Neural cell (in vitro differentiated cells): Measurements from ENCODE around the gene PDIA3.

Source experiments
- EZH2 ChIP-seq: fragments of 200-600, 300-800 bp; shearing (Covaris generic), sonication (generic); IDR thresholded peaks from 2 replicates; pipeline ENCODE4 v1.6.1; 2014; ENCODE audit warnings: antibody characterized with exemption, low read length, borderline replicate concordance, mild to moderate bottlenecking; ENCODE audit not compliant: insufficient read depth, poor library complexity, severe bottlenecking
- MXI1 ChIP-seq: fragments of 450-650 bp; conservative IDR thresholded peaks from 2 replicates; pipeline ENCODE4 v1.6.1; 2014; ENCODE audit warnings: antibody characterized with exemption, mild to moderate bottlenecking; ENCODE audit not compliant: poor library complexity, severe bottlenecking
- POLR2AphosphoS5 ChIP-seq: IDR thresholded peaks from 2 replicates; pipeline ENCODE4 v1.6.1; 2012
- TF ChIP-seq, protein P1 (sequence below): fragments of 450-650 bp; IDR thresholded peaks from 2 replicates; pipeline ENCODE4 v1.5.1; 2014; ENCODE audit warnings: antibody characterized with exemption, mild to moderate bottlenecking, moderate library complexity; ENCODE audit not compliant: poor library complexity, severe bottlenecking

- no peak for TF ChIP-seq POLR2AphosphoS5
- TF ChIP-seq, protein P1, sequence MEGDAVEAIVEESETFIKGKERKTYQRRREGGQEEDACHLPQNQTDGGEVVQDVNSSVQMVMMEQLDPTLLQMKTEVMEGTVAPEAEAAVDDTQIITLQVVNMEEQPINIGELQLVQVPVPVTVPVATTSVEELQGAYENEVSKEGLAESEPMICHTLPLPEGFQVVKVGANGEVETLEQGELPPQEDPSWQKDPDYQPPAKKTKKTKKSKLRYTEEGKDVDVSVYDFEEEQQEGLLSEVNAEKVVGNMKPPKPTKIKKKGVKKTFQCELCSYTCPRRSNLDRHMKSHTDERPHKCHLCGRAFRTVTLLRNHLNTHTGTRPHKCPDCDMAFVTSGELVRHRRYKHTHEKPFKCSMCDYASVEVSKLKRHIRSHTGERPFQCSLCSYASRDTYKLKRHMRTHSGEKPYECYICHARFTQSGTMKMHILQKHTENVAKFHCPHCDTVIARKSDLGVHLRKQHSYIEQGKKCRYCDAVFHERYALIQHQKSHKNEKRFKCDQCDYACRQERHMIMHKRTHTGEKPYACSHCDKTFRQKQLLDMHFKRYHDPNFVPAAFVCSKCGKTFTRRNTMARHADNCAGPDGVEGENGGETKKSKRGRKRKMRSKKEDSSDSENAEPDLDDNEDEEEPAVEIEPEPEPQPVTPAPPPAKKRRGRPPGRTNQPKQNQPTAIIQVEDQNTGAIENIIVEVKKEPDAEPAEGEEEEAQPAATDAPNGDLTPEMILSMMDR, result no peak
- no peak for TF ChIP-seq EZH2
- TF ChIP-seq MXI1, result no peak
Measured at GRCh38 chr15:43749690-43750345, 3.6 kb downstream of the PDIA3 start.
